WTC11 (cell line): ENCODE measurements around the gene CDRT4. TPM values are rescaled to one million over a fixed set of nuclear protein-coding genes. Genes with fewer than 3 reads are reported as not detected.

Experiments
- total RNA-seq: library from RNA; stranded (reverse); gene quantifications from 3 replicates; pipeline ENCODE4 v1.2.3, GENCODE V29; 2021

CDRT4 gene
- total RNA-seq, 1 experiment from 2014 or later = 4.9 TPM

Other genes with a start within 250 kb of the CDRT4 start
- 1.5 to 3.0 TPM (median 1.9 TPM) in 3 replicates for gene PMP22, start 202.3 kb downstream of the CDRT4 start, total RNA-seq
- gene TEKT3, start 126.0 kb downstream of the CDRT4 start, total RNA-seq = 2.0 to 3.1 TPM (median 2.3 TPM) in 3 replicates
- 16.2 to 16.9 TPM (median 16.5 TPM) in 3 replicates for gene TVP23C, start 95.9 kb upstream of the CDRT4 start, total RNA-seq
- gene FBXW10B, start 152.1 kb upstream of the CDRT4 start, total RNA-seq = 0.14 to 0.33 TPM in 2 of 3 replicates, not detected in the other
- gene TRIM16, start 216.7 kb upstream of the CDRT4 start, total RNA-seq = 20.6 to 27.8 TPM (median 26.8 TPM) in 3 replicates
- 61.3 to 83.6 TPM (median 66.8 TPM) in 3 replicates for gene ZNF286A, start 232.1 kb upstream of the CDRT4 start, total RNA-seq